Measurements from ENCODE around the gene GLCE.

- TF ChIP-seq CTCF (IDR thresholded peaks at IDR 0.05) (no peak), POLR2A (IDR thresholded peaks at IDR 0.05) (no peak)
These were observed 33.8 kb downstream of the GLCE start for GRCh38 chr15:69194025-69194827.
